Activated CD4-positive, alpha-beta T cell treated with anti-CD3 and anti-CD28 coated beads, Interleukin-2, amount 50 U/mL, for 4 hours (primary cell): ENCODE data around the gene PLOD3.
"Not testable (repeated sequence)": the region's sequence is repeated elsewhere in the genome, so short reads cannot be mapped to it uniquely, and the experiment has no call there.

Experiments
- DNase-seq, 2 experiments: peaks; one replicate each; pipeline ENCODE4 v3.0.0-alpha.2; 2020

PLOD3 gene

DNA sequence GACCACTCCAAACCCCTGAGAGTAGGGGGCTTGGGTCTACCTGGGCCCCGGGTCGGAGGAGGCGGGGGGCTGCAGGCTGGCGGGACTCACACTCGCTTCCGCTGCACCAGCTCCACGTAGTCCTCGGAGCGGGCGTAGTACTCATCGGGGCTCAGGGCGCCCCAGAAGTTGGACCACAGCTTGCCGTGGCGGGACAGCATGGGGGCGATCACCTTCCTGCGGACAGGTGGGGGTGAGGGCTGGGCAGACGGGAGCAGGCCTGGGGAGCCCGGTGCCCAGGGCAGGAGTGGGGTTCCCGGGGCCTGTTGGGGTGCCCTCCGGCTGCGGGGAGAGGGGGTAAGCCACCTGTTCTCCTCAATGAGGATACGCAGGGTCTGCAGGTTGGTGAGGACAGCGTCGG, 5.9 kb downstream of the PLOD3 start:
- DNase-seq, result no peak

DNA sequence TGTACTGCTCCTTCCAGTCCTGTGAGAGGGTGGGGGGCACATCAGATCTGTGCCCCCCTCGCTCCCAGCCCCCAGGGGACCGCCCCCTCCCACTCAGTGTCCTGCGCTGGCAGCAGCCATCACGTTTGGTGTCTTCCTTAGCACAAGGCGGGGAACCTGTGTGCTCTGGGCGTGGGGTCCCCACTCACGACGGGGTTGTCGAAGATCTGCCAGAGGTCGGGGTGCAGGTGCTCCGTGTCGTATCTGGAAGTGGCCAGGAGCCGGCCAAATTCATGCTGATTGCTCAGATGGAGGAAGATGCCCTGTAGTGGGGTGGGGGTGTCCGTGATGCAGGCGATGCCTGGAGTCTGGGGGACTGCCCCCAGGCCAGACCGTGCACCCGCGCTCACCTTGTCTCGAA, 7.2 kb downstream of the PLOD3 start:
- DNase-seq, result no peak

DNA sequence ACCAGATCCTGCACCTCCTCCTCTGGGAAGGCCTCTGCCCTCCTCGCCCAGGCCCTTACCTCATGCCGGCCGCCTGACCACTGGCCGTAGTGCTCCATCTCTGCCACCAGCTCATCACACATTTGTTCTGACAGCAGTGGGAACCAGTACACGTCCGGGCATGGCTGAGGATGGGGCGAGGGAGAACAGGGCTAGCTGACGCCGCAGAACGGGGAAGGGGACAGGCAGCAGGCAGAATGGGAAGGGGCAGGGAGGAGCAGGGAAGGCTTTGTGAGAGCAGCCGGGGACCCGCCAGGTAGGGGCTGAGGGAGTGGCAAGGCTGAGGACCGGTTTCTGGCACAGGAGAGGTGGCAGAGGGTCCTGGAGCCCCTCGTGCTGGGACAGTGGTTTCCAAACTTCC, 8.6 kb downstream of the PLOD3 start:
- no peak for DNase-seq

DNA sequence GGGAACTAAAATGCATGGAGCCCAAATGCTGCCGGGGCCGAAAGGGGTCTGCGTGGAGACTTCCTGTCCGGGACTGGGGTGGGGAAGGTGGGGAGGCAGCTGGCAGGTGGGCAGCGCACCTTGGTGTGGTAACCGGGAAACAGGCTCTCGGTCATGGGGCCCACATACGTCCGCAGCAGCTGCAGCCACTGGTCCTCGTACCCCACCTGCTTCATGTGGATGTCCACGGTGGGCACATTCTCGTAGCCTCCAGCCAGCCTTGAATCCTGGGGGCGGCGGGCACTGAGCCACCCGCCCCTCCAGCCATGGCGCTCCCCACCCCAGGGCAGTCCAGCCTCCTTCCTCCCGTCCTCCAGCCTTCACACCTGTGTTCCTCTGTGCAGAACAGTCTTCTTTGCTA, 9.9 kb downstream of the PLOD3 start:
- no peak for DNase-seq

DNA sequence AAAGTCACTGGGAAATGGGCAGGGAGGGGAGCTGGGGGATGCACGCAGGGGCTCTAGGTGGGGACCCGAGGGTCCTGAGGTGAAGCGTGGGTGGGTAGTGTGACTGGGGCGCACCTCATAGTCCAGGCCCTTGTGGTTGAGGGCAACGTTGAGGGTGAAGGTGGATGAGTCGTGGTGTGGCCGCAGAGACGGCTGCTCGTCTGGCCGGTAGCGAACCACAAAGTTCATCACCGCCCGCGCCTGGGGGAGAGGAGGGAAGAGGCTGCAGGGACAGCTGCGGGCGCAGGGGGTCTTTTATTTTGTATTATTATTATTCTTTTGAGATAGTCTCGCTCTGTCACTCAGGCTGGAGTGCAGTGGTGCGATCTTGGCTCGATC, 10.7 kb downstream of the PLOD3 start:
- DNase-seq, result no peak

DNA sequence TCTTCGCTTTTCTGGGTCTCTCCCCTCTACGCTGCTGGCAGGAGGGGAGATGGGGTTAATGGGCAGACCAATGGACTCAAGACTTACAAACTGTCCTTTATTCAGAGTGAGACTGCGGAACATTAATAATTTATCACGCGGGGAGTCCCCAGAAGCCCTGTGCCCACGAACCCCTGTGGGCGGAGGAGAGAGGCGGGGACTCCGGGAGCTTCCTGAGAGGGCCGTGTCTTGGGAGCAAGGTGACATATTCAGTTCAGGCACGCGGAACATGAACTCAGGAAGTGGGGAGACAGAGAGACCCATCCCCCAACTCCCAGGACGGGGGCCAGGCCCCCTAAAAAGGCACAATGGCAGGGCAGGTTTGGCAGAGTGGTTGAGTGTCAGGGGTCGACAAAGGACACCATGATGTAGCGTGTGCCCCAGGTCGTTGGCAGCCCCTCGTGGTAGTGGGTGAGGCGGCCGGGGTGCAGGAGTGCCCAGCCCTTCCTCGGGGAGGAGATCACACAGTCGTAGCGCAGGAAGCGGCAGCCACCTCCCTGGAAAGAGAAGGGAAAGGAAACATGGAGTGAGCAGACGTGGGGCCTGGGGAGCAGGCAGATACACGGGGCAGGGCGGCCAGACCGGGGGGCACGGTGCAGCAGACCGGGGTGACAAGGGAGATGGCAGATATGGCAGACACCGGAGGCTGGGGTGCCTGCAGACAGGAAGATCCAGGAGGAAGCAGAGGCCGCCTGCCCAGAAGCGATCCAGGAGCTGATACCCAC, 11.3 kb downstream of the PLOD3 start:
- DNase-seq, result no peak

DNA sequence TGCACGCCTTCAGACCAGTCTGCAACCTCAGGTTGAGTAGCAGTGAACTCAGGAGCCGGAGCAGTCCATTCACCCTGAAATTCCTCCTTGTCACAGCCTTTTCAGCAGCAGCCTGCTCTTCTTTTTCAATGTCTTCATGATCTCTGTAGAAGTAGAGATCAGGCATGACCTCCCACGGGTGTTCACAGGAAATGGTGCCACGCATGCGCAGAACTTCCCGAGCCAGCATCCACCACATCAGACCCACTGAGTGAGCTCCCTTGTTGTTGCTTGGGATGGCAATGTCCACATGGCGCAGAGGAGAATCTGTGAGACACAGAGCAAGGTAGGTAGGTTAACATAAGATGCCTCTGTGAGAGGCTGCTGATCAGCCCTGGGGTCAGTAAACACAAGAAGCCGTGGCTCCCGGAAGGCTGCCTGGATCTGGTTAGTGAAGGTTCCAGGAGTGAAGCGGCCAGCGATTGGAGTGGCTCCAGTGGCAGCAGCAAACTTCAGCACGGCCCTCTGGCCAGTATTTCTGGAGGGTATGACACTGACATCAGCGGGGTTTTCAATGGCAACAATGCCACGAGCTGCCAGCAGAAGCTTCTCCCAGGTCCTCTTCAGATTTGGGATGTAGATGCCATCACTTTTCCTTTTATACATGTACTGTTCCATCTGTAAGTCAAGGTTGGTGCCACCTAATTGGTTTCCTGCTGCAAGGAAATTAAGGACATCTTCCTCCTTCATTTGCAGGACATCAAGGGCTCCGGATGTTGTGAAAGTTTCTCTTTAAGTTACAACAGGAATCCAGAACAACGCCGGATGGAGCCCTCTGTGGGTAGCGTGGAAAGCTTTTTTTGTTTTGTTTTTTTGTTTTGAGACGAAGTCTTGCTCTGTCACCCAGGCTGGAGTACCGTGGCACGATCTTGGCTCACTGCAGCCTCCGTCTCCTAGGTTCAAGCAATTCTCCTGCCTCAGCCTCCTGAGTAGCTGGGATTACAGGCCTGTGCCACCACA, 13.3 kb downstream of the PLOD3 start:
- peak; percentile 29 to 34 for DNase-seq

DNA sequence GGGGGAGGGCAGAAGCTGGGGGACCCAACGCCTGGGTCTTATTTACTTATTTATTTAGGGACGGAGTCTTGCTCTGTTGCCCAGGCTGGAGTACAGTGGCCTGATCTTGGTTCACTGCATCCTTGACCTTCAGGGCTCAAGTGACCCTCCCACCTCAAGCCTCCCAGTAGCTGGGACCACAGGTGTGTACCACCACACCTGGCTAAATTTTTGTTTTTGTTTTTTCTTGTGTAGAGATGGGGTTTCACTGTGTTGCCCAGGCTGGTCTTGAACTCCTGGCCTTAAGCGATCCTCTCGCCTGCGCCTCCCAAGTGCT, 14.8 kb downstream of the PLOD3 start:
- no peak for DNase-seq

DNA sequence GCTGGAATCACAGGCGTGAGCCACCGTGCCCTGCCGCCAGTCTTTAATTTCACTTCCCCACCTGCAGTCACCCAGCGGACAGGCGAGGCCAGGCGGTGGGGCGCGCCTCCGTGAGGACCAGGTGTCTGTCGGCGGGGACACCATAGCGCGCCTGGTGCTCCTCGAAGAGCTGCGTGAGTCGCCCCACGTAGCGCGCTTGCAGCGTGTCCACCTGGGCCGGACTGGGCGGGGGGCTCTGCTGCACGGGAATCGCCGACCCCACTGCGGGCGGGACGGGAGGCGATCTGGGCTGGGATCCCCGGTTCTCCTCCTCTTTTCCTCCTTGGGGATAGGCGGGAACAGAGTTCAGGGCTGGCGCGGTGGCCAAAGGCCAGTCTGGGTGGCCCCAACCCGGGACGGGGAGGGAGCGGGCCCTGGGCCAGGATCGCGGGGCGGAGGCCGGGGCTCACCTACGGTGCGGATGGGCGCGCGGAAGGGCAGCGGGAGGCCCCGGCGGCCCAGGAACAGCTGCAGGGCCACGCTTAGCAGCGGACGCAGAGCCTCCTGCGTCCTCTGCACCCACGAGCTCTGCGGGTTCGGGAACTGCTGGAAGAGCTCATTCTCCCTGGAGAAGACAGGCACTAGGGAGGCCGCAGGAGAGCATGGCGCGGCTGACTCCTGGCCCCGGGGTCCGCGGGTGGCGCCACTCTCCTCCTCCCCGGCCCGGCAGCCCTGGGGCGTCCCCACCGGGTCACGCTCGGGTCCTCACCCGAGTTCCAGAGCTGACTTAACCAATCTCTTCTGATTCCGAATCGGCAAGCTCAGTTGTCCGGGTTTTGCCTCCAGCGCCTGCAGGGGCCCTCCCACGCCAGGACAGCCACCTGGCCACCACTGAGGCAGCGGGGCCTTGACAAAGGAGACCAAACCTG, 15.4 kb downstream of the PLOD3 start:
- DNase-seq, result no peak

DNA sequence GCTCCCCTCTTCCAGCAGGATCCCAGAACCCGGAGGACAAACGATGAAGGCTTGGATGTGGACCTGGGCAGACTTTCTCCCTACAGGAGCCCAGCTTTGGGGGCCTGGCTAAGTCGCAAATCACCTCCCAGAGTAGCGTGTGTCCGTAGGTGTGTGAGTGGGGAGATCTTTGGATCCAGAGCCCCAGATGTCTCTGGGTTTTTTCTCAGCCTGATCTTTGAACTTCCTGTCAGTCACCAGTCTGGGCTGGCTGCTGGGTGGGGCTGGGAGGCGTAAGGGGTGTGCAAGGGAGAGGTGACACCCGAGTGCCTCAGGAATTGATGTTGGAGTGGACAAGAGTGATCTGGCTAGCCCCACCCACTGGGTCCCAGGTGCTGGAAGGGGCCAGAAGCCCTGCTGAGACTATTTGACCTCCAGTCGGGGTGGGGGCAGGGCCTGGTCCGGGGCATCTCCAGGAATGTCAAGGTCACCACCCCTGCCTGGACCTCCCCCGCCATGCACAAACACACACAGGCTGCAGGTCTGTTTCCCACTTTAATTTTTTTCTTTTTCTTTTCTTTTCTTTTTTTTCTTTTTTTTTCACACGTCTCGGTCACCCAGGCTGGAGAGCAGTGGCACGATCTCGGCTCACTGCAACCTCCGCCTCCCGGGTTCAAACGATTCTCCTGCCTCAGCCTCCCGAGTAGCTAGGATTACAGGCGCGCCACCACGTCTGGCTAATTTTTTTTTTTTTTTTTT, 16.4 kb downstream of the PLOD3 start, which contains the start of gene MOGAT3:
Gene MOGAT3 (minus strand): TSS at position 175 of the 738 bp plus-strand sequence. CDS start 182 bp downstream, outside the sequence.
- no peak for DNase-seq

DNA sequence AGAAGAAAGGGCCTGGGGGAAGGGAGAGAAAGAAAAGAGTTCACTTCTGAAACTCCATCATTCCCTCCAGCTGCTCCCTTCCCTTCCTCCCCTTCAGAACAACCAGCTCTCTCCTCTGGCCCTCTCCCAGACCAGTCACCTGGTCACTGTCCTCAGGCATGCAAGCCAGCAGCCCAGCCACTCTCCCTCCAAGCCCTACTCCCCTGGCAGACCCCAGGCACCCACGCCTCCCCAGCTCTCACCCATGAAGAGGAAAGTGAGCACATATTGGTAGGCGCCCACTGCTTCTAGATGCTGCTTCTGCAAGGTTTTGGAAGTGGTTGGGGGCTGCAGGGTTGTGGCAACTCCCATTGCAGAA, 16.9 kb downstream of the PLOD3 start:
- no peak for DNase-seq

DNA sequence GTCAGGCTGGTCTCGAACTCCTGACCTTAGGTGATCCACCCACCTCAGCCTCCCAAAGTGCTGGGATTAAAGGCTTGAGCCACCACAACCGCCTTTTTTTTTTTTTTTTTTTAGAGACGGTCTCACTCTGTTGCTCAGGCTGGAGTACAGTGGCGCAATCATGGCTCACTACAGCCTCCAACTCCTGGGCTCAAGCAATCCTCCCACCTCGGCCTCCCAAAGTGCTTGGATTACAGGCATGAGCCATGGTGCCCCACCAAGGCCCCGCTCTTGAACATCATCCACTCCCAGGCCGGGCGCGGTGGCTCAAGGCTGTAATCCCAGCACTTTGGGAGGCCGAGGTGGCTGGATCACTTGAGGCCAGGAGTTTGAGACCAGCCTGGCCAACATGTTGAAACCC, 17.9 kb downstream of the PLOD3 start:
- not testable (repeated sequence) for DNase-seq

DNA sequence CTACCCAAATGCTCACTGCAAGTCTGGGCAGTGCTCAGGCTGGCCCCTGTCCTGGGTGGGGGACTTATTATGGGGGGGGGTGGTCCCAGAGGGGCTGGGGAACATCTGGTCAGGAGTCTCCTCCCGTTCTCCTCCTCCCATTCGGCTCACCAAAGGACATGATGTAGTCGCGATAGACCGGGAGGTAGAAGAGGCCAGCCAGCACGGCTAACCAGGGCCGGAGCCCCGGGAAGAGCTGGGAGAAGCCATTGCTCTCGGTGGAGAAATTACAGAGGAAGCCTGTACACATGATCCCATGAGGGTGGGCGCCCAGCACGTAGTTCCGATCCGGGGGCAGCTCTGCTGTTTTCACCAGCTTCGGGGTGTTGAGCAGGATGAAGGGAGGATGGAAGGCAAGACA, 18.9 kb downstream of the PLOD3 start:
- DNase-seq, result no peak

DNA sequence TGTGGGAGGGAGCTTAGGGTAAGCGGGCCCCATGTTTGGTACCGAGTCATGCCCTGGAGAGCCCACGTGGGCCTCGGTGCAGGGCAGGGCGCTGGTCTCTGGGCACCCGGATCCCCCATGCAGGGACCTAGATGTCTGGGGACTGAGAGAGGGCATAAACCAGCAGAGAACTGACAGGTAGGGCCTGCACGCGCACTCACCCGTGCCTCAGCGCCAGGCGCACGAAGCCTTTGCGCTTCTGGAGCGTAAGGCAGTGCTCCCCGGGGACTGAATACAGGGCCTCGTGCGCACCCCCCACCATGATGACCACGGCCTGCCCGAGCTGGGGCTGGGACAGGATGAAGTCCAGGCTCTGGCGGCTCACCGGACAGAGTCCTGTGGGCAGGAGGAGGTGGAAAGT, 19.4 kb downstream of the PLOD3 start:
- DNase-seq, result no peak

DNA sequence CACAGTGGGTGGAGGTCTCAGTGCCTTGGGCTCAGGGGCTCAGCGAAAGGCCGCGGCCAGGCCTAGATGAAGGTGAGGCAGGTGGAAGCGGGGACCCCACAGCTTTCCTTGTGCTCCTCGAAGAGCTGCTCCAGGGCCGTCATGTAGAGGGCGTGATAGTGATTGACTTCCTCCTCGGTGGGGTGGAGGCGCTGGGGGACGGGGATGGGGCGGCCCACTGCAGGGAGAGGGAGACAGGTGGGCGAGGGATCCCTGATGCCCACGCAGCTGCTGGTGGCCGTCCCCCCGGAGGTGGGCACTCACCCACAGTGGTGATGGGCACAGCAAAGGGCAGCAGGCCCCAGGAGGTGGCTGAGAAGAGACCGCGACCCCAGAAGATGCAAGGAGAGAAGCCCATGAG, 21.5 kb downstream of the PLOD3 start:
- no peak for DNase-seq

DNA sequence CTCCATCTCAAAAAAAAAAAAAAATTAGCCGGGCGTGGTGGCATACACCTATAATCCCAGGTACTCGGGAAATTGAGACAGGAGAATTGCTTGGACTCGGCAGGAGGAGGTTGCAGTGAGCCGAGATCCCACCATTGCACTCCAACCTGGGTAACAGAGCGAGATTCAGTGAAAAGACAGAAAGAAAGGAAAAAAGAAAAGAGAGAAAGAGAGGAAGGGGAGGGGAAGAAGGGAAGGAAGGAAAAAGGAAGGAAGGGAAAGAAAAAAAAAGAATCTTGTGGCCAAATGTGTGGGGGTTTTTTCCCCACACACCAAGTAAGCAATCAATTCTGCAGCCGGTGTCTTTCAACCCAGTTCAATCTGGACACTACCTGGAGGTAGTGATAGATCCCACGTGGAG, 28.3 kb downstream of the PLOD3 start:
- no peak for DNase-seq

DNA sequence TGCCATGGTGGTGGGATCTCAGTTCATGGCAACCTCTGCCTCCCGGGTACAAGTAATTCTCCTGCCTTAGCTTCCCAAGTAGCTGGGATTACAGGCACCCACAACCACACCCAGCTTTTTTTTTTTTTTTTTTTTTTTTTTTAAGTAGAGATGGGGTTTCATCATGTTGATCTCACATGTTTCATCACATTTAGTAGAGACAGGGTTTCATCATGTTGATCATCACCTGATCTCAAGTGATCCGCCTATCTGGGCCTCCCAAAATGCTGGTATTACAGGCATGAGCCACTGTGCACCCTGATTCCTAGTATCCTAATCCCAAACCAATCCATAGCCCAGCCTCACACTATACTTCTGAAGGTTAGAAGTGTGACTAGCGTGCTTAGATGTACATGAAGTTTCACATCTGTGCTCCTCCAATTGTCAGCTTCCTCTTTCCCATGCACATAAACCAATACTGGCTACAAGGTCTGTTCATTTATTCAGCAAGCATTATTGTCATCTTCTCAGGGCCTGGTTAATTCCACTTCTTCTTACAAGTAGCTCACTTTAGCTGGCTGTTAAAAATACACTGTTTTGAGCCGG, 30.4 kb downstream of the PLOD3 start:
- DNase-seq, result no peak

DNA sequence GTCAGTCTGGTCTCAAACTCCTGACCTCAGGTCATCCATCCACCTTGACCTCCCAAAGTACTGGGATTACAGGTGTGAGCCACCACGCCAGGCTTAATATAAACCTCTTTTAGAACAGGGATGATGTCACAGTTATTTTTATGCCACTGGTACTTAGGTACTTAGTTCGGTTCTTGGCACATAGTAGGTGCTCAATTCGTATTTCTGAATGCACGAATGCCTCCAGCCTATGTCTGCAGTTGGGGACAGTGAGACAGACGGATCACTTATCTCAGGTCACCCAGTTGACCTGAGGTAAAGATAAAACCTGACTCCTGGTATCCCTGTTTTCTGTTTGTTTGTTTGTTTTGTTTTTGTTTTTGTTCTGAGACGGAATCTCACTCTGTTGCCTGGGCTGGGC, 31.2 kb downstream of the PLOD3 start:
- no peak for DNase-seq

DNA sequence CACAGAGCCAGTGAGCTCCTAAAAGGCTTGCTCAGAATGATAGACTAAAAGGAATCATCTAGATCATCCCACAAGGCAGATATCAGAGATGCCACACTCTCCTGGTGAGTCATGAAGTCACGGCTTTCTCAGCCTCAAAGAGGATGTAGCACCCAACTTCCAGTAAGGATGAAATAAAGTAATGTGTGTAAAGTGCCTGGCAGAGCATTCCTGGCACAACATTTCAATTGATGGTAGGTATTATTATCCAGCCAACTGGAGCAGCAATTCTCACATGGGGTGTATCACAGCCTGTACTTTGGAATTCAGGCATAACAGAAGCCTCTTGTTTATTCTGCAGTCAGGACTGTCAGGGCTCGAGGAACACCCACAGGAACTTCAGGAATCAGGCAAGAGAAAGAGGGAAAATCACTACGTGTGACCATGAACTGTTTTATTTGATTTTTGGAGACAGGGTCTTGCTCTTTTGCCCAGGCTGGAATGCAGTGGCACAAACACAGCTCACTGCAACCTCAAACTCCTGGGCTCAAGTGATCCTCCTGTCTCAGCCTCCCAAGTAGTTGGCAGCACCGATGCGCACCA, 32.0 kb downstream of the PLOD3 start:
- no peak for DNase-seq

DNA sequence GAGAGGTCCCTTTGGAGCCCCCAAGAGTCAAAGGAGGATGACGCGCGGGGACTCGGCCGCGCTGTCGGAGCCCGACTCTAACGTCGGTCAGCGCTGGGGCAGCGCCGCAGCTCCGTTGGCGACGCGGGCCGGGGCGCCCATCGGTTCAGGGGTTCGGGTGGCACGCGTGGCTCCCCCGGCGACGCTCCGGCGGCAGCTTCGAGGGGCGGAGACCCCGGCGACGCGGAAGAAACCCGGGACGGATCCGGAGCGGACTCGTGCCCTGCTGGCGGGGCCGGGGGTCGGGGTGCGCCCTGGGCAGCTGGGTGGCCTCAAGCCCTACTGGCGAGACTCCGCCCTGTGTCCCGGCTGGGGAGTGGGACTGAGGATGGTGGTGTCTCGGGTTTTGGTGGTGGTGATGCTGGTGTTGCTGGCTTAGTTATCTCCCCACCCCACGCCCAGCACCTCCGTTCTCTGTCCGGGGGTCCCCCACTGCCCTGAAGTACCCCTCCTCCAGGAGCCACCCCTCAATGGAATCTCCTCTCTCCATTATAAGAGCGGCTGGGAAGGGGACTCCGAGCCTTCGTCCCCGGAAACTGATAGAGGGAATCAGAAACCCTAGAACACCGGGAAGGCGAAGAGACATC, 37.1 kb downstream of the PLOD3 start, which contains the start of gene NAT16:
Gene NAT16 (minus strand): TSS at position 164 of the 626 bp plus-strand sequence. CDS start 5,486 bp downstream, outside the sequence.
- no peak for DNase-seq

DNA sequence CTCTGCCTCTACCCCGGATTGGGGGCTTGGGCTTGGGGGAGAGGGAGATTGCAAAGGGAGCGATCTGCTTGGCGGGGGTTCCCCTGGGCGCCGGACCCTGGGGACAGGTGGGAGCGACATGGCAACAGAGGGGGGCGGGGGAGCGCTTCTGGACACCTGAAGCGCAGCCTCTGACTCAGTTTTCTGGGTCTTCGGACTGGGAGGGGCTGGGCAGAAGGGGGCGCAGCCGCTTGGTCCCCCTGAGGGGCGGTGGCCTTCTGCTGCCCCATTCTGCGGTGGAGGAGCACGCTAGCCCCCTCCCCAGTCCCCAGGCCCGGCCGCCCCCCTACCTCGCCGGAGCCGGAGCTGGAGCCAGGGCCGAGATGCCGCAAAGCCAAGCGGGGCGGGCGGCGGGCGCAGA, 37.7 kb downstream of the PLOD3 start:
- no peak for DNase-seq
